ENCODE data around the gene EMP2.

DNA sequence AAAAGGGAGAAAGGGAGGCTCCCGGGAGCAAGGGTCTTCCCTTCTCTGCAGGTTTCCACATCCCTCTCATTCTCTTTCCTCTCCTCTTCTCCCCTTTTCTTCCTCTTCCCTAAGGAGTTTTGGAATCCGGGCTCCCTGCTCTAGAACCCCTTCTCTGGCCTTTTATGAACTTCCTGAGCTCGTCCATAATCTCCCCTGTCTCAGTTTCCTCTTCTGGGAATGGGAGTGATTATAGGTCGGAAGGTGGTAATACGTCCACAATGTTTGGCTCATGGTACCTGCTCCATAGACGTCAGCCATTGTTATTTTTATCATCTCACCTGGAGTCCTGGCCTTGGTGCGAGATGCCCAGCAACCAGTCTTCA, 467 bp upstream of the EMP2 start:
- TF ChIP-seq, protein P1, sequence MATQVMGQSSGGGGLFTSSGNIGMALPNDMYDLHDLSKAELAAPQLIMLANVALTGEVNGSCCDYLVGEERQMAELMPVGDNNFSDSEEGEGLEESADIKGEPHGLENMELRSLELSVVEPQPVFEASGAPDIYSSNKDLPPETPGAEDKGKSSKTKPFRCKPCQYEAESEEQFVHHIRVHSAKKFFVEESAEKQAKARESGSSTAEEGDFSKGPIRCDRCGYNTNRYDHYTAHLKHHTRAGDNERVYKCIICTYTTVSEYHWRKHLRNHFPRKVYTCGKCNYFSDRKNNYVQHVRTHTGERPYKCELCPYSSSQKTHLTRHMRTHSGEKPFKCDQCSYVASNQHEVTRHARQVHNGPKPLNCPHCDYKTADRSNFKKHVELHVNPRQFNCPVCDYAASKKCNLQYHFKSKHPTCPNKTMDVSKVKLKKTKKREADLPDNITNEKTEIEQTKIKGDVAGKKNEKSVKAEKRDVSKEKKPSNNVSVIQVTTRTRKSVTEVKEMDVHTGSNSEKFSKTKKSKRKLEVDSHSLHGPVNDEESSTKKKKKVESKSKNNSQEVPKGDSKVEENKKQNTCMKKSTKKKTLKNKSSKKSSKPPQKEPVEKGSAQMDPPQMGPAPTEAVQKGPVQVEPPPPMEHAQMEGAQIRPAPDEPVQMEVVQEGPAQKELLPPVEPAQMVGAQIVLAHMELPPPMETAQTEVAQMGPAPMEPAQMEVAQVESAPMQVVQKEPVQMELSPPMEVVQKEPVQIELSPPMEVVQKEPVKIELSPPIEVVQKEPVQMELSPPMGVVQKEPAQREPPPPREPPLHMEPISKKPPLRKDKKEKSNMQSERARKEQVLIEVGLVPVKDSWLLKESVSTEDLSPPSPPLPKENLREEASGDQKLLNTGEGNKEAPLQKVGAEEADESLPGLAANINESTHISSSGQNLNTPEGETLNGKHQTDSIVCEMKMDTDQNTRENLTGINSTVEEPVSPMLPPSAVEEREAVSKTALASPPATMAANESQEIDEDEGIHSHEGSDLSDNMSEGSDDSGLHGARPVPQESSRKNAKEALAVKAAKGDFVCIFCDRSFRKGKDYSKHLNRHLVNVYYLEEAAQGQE (IDR thresholded peaks at IDR 0.05; ENCODE audit: borderline replicate concordance), result no peak
- TF ChIP-seq, protein P2, sequence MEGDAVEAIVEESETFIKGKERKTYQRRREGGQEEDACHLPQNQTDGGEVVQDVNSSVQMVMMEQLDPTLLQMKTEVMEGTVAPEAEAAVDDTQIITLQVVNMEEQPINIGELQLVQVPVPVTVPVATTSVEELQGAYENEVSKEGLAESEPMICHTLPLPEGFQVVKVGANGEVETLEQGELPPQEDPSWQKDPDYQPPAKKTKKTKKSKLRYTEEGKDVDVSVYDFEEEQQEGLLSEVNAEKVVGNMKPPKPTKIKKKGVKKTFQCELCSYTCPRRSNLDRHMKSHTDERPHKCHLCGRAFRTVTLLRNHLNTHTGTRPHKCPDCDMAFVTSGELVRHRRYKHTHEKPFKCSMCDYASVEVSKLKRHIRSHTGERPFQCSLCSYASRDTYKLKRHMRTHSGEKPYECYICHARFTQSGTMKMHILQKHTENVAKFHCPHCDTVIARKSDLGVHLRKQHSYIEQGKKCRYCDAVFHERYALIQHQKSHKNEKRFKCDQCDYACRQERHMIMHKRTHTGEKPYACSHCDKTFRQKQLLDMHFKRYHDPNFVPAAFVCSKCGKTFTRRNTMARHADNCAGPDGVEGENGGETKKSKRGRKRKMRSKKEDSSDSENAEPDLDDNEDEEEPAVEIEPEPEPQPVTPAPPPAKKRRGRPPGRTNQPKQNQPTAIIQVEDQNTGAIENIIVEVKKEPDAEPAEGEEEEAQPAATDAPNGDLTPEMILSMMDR (IDR thresholded peaks at IDR 0.05; ENCODE audit: poor library complexity, severe bottlenecking), result no peak
- TF ChIP-seq POLR2AphosphoS5 (IDR thresholded peaks at IDR 0.05), result no peak
- TF ChIP-seq EZH2 (IDR thresholded peaks at IDR 0.05; ENCODE audit: borderline replicate concordance, insufficient read depth, low read length, poor library complexity, severe bottlenecking), result no peak
- TF ChIP-seq MXI1 (conservative IDR thresholded peaks at IDR 0.05; ENCODE audit: poor library complexity, severe bottlenecking), result no peak
- TF ChIP-seq EP300 (conservative IDR thresholded peaks at IDR 0.05; ENCODE audit: poor library complexity, severe bottlenecking), result no peak
- TF ChIP-seq RAD21 (conservative IDR thresholded peaks at IDR 0.05), result no peak

All from neural cell (in vitro differentiated cells).